T follicular helper cell (primary cell): Measurements from ENCODE around the gene ARHGEF7.
A peak's percentile ranks its signal among the peaks of the same experiment; 100 is the strongest.

ENCODE experiments used
- DNase-seq: peaks from one replicate; pipeline ENCODE4 v3.0.0-alpha.2; 2020; ENCODE audit warnings: low read depth

The ARHGEF7 gene

GRCh38 chr13:111201304-111201940, 86.3 kb downstream of the ARHGEF7 start:
- DNase-seq = no peak

GRCh38 chr13:111202156-111202621, 87.1 kb downstream of the ARHGEF7 start:
- DNase-seq = no peak

- no peak for DNase-seq
Observed at GRCh38 chr13:111202745-111203144, 87.6 kb downstream of the ARHGEF7 start.

GRCh38 chr13:111203736-111204389, 88.8 kb downstream of the ARHGEF7 start:
- DNase-seq = no peak

GRCh38 chr13:111204438-111205177, 89.5 kb downstream of the ARHGEF7 start:
- DNase-seq = no peak

GRCh38 chr13:111206148-111206547, 91.0 kb downstream of the ARHGEF7 start:
- no peak for DNase-seq

GRCh38 chr13:111209613-111210012, 94.5 kb downstream of the ARHGEF7 start:
- DNase-seq = no peak

- DNase-seq = no peak
Observed at GRCh38 chr13:111210091-111210490, 95.0 kb downstream of the ARHGEF7 start.

GRCh38 chr13:111210544-111211469, 95.7 kb downstream of the ARHGEF7 start:
- no peak for DNase-seq

- no peak for DNase-seq
Observed at GRCh38 chr13:111211789-111212516, 96.8 kb downstream of the ARHGEF7 start.

- DNase-seq = no peak
Observed at GRCh38 chr13:111212517-111212873, 97.4 kb downstream of the ARHGEF7 start.

- no peak for DNase-seq
Observed at GRCh38 chr13:111213964-111214726, 99.0 kb downstream of the ARHGEF7 start.

GRCh38 chr13:111215081-111216047, 100.3 kb downstream of the ARHGEF7 start:
- no peak for DNase-seq

GRCh38 chr13:111216166-111216960, 101.3 kb downstream of the ARHGEF7 start:
- DNase-seq = peak; percentile 6

- no peak for DNase-seq
Observed at GRCh38 chr13:111217641-111218040, 102.5 kb downstream of the ARHGEF7 start.

GRCh38 chr13:111219280-111219679, 104.2 kb downstream of the ARHGEF7 start:
- DNase-seq = no peak

- no peak for DNase-seq
Observed at GRCh38 chr13:111219950-111220349, 104.8 kb downstream of the ARHGEF7 start.

- DNase-seq = no peak
Observed at GRCh38 chr13:111225166-111225565, 110.1 kb downstream of the ARHGEF7 start.
